GM19035 (cell line): Measurements from ENCODE around the gene BCL2.
"Not testable (repeated sequence)": the region's sequence is repeated elsewhere in the genome, so short reads cannot be mapped to it uniquely, and the experiment has no call there.

Experiments used
- ATAC-seq: cut with Tn5 transposase; IDR thresholded peaks from one replicate; pipeline ENCODE4 v1.9.1; 2021; ENCODE audit not compliant: unreplicated experiment

BCL2 gene

DNA sequence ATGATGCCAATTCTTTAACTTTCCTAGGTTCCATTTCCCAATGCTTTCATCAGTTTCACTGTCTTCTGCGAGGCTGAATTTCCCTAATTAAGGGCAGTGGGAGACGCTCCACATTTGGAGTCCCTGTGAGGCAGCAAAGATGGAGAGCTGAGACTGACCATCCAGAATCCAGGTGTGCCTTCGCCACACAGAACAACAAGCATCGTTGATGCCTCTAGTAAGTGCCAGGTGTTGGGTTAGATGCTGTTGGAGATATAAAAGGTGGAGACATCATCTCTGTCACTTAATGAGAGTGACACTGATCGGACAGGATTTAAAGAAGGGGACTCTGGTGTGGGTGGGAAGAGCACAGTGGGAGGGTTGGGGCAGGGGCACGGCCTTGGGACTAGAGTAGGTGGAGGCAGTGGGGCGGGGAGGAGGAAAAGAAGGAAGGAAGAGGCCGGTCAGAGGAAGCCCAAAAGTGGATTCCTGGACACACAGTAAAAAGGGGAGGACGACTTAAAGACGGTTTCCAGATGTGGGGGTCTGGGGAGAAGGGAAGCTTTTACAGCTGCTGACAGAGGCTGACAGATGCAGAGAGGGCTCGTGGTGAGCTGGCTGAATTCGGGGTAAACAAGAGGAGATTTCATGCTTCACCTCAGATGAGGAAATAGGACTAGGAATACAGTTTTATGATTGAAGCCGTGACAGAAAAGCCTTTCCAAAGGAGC is 113.0 kb downstream of the BCL2 start:
- ATAC-seq: no peak

- ATAC-seq: no peak
Observed at GRCh38 chr18:63205791-63206252, 113.7 kb downstream of the BCL2 start.

DNA sequence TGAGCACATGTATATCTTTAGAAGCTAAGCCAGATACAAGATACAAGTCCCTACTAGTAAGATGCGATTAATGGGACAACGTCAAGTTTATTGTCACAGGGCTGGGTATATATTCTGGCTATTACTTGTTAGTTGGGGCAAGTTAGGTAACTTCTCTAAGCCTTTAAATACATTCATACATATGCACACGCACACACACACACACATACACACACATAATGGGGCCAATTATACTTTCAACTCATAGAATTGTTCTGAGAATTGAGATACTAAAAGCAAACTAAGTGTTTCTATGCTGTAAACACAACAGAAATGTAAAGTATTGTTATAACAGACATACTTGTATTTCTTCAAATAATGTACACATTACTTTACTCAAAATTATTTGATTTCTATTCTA is 116.1 kb downstream of the BCL2 start:
- ATAC-seq: no peak

GRCh38 chr18:63202828-63203227 is 116.7 kb downstream of the BCL2 start:
- no peak for ATAC-seq

DNA sequence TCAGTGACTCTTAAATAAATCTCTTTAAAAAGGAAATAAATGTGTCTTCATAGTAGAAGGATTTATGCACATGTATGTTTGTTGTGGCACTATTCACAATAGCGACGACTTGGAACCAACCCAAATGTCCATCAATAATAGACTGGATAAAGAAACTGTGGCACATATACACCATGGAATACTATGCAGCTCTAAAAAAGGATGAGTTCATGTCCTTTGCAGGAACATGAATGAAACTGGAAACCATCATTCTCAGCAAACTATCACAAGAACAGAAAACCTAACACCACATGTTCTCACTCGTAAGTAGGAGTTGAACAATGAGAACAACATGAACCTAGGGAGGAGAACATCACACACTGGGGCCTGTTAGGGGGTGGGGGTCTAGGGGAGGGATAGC is 118.1 kb downstream of the BCL2 start:
- not testable (repeated sequence) for ATAC-seq

DNA sequence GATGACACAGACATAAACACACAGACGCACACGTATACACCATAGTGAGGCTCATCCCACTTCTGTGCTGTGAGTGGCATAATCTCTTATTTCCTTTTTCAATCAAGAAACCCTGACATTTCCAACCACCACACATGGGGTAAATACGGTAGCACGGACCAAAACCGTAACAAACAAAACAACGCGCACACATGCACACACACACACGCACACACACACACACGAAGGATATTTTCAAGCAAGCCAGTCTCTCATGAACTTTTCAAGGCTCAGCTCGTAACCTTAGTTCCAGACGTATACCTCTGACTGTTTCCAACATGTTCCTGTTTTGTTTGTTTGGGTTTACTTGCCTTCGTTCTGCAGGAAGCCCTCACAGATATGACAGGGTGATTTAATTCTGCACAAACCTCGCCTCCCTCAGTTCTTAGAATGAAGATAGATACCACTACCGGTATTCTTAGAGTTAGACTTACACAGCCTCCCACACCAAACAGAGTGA is 119.8 kb downstream of the BCL2 start:
- ATAC-seq: no peak

- no peak for ATAC-seq
Observed at GRCh38 chr18:63198868-63199742, 120.5 kb downstream of the BCL2 start.

- ATAC-seq: no peak
Observed at GRCh38 chr18:63198098-63198760, 121.3 kb downstream of the BCL2 start.

- ATAC-seq: no peak
Observed at GRCh38 chr18:63197246-63197869, 122.2 kb downstream of the BCL2 start.

DNA sequence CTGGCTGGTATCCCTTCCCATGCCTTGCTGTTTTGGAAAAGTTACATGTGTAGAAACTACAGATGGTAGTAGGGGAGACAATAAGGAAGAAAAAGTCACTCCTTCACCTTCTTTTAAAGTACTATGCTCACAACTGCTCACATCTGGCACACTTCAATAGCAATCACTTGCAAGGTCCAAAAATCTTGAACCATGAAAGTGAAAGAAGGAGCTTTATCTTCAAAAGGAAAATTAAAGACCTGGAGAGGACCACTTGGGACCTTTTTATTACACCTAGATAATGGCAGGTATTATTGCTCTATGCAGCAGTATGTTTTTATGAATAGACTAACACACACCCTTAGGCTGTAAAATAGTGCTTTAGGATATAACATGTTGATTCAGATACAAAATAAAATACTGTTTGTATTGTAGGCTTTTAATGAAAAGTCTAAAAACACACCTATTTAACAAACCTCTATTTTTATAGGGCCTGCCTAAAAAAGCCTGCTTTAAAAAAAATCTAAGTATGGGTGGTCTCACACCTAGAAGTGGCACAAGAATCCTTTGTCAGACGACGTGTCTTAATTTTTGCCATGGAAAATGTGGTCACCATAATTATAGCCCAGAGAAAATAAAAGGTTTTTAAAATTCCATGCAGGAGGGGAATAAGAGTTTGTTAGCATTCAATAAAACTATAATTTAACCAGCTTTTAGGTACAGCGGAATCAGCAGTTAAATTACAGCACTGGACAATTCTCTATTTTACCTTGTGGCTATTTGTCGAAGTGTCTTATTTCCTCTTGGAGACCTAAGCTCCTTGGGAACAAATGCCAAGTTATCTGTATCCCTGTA is 124.0 kb downstream of the BCL2 start:
- ATAC-seq: no peak

GRCh38 chr18:63192885-63193349 is 126.7 kb downstream of the BCL2 start:
- ATAC-seq: peak; percentile 57

- peak; percentile 16 for ATAC-seq
Observed at GRCh38 chr18:63192126-63192884, 127.3 kb downstream of the BCL2 start.

GRCh38 chr18:63191413-63191812 is 128.2 kb downstream of the BCL2 start:
- ATAC-seq: no peak

DNA sequence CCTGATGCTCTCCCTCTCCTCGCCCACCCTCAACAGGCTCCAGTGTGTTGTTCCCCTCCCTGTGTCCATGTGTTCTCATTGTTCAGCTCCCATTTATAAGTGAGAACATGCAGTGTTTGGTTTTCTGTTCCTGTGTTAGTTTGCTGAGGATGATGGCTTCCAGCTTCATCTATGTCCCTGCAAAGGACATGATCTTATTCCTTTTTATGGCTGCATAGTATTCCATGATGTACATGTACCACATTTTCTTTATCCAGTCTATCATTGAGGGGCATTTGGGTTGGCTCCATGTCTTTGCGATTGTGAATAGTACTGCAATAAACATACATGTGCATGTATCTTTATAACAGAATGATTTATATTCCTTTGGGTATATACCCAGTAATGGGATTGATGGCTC is 128.7 kb downstream of the BCL2 start:
- ATAC-seq: not testable (repeated sequence)

DNA sequence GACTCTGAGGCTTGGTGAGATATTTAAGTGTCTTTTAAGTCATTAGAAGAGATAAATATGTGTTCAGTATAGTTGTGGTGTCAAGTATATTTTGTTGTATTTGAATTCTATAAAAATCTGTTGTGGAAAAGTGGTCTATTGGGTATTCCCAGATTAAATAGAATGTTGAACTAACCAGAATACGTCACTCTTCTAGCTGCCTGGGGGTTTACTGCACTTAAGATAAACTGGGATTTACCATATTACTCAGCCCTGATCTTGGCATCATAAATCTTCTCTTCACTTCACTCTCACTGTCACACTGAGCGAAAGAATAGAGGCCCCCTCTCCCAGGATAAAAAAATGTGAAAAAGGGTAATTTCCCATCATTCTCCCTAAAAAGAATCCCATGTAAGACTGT is 129.8 kb downstream of the BCL2 start:
- no peak for ATAC-seq

- ATAC-seq: no peak
Observed at GRCh38 chr18:63189041-63189440, 130.5 kb downstream of the BCL2 start.

DNA sequence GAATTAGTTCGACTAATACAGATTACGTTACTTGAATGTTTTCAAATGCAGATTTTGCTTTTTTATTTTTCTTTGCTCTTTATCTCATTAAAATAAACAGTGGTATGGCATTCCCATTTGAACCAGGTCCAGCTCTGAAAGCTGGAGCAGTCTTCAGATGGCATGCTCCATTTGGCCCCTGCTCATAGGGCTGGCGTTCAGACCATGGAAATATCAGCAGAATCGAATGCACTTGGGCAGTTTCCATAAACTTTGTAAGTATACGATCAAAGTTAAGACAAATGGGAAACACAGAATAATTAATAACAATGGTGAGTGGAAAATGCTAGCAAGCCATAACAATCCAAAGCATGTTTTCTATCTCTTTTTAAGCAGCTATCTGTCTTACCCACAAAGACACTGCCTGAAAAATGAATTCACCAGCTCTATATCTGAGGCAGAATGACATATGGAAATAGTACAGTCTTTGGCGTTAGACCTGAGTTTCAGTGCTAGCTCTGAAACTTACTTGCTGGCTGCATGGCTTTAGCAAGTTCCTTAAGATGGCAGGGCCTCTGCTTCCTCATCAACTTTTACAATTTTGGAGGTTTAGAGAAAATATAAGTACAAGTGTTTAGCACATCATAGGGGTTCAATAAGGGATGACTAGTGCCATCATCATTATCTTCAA is 131.6 kb downstream of the BCL2 start:
- ATAC-seq: peak; percentile 31

DNA sequence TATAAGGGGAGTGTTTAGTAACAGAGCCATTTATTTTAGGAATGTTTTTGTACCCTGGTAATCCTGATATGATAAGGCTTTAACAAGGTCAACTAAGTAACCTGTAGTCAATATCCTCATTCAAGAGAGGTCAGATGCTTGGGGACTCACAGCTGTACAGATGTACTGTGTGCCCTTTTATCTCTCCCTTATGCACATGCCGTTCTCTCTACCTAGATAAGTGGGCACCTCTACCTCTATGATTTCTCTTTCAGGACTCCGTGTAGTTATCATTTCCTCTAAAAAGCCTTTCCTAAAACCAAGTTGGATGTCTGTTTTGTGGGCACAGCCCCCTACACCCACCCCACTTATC is 132.4 kb downstream of the BCL2 start:
- ATAC-seq: no peak
